ENCODE results near the gene ZNF83. TPM values are rescaled to one million over a fixed set of nuclear protein-coding genes. Genes with fewer than 3 reads are reported as not detected.

Gene ZNF83
- total and polyA plus RNA-seq, 10 donors = 31.8 to 87.7 (median 60.7) TPM

GRCh38 chr19:52592301-52592700 lies 45.9 kb downstream of the ZNF83 start:
- DNase-seq = no peak
- Histone ChIP-seq H3K27me3 (replicated peaks in 1 of 7) (no peaks in the 10 kb centered on the region), H3K36me3 (peaks cover 0 to 78% (median 10%) of the 10 kb centered on the region in 6 donors), H3K9me3 (peaks cover 0 to 75% (median 27%) of the 10 kb centered on the region in 8 donors), H3K27ac (no peak overlapping the region), H3K4me3 (no peak overlapping the region), H3K4me1 (no peaks in the 10 kb centered on the region)
- TF ChIP-seq CTCF (IDR thresholded peaks at IDR 0.05 in 8 of 11, conservative IDR thresholded peaks at IDR 0.05 in 3 of 11) = no peak
- no peak for TF ChIP-seq POLR2A (IDR thresholded peaks at IDR 0.05)
- no peak for TF ChIP-seq POLR2AphosphoS5 (IDR thresholded peaks at IDR 0.05)
- 64 to 100% (median 91%) methylated on average over 3 of the region's 3 CpGs for WGBS, 5 donors
- intact Hi-C loops (cut with DNase I; ENCODE audit: low total_unique reads) = no loop called here

- intact Hi-C loops (cut with DNase I; ENCODE audit: low total_unique reads) = no loop called here
- peaks cover 0 to 75% (median 28%) of the 10 kb centered on the region in 8 donors for H3K9me3 ChIP-seq
- no peak overlapping the region for H3K4me3 ChIP-seq
- 87 to 95% (median 90%) methylated on average over 5 of the region's 5 CpGs for WGBS, 5 donors
- DNase-seq = no peak
- no peaks in the 10 kb centered on the region for H3K4me1 ChIP-seq
- H3K27me3 ChIP-seq (replicated peaks in 1 of 7) = no peaks in the 10 kb centered on the region
- peaks cover 0 to 76% (median 12%) of the 10 kb centered on the region in 6 donors for H3K36me3 ChIP-seq
- H3K27ac ChIP-seq = no peak overlapping the region
- no peak for TF ChIP-seq POLR2AphosphoS5 (IDR thresholded peaks at IDR 0.05)
- no peak for TF ChIP-seq CTCF (IDR thresholded peaks at IDR 0.05 in 8 of 11, conservative IDR thresholded peaks at IDR 0.05 in 3 of 11)
- no peak for TF ChIP-seq POLR2A (IDR thresholded peaks at IDR 0.05)
These were observed 47.4 kb downstream of the ZNF83 start for GRCh38 chr19:52590728-52591127.

DNA sequence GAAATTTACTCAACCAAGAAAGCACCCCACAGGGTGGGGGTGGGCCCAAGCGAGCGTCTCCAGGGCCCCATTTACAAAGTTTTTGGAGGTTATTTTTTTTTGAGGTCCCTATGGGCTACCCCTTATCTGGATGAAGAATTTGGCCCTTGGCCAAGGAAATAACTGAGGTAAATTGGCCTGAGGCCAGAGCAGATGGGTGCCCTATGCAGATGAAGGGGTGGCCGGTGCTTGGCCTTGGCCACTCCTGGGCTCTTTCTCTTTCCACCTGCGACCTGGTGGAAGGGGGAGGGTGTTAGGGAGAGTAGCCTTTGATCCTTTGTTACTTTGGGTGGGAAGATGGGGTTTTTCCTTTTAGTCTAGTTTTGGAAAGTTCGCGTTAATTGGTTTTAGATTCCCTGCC lies 52.6 kb downstream of the ZNF83 start:
- Histone ChIP-seq H3K9me3 (peaks cover 0 to 93% (median 72%) of the 10 kb centered on the region in 8 donors), H3K4me1 (no peaks in the 10 kb centered on the region), H3K27me3 (replicated peaks in 1 of 7) (no peaks in the 10 kb centered on the region), H3K4me3 (no peak overlapping the region), H3K36me3 (peaks cover 8 to 92% (median 44%) of the 10 kb centered on the region in 6 donors), H3K27ac (no peak overlapping the region)
- DNase-seq = no peak
- TF ChIP-seq POLR2A (IDR thresholded peaks at IDR 0.05) (no peak), POLR2AphosphoS5 (IDR thresholded peaks at IDR 0.05) (no peak), CTCF (IDR thresholded peaks at IDR 0.05 in 8 of 11, conservative IDR thresholded peaks at IDR 0.05 in 3 of 11) (no peak)
- intact Hi-C loops (cut with DNase I; ENCODE audit: low total_unique reads) = no loop called here
- WGBS, 5 donors = 91 to 98% (median 95%) methylated on average over 6 of the region's 6 CpGs

DNA sequence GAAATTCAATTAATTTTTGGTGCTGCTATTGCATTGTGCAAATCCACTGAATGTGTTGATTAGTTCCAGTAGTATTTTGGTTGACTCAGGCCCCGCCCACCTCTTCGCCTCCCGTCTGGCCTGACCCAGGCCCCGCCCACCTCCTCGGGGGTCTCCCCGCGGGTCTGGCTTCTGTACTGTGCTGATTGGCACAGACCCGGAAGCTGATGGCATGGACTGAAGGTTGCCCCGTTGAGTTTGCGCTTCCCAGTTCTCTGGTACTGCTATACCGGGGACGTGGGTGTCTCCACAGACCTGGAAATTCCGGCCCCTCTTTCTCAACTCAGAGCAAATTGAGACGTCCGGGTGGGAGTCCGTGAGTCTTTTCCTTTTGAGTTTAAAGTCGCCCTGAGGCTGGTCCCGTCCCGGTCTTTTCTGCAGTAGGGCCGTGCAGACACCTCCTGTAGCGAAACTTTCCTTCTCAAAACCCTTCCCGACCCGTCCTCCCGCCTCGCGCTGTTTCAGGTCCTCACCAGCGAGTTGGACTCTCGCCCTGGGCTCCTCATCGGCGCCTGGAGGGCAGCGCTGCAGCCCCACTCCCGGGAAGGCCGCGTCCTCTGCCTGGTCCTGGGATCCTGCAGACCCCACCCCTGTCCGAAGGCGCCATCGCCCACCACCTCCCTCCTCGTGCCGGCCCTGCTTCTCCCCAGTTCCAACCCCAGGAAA lies 53.3 kb downstream of the ZNF83 start:
- Histone ChIP-seq H3K27me3 (replicated peaks in 1 of 7) (no peaks in the 10 kb centered on the region), H3K4me1 (no peaks in the 10 kb centered on the region), H3K36me3 (peaks cover 11 to 92% (median 51%) of the 10 kb centered on the region in 6 donors), H3K27ac (no peak overlapping the region), H3K9me3 (peaks cover 0 to 97% (median 79%) of the 10 kb centered on the region in 8 donors), H3K4me3 (no peak overlapping the region)
- WGBS, 5 donors = 71 to 89% (median 81%) methylated on average over 37 to 39 of the region's 39 CpGs
- intact Hi-C loops (cut with DNase I; ENCODE audit: low total_unique reads) = no loop called here
- DNase-seq = no peak
- TF ChIP-seq POLR2A (IDR thresholded peaks at IDR 0.05) (no peak), CTCF (IDR thresholded peaks at IDR 0.05 in 8 of 11, conservative IDR thresholded peaks at IDR 0.05 in 3 of 11) (no peak), POLR2AphosphoS5 (IDR thresholded peaks at IDR 0.05) (peak in 1 of 3 donors; percentile 38)

Measured in spleen (tissue), 11 donors.